DOHH2 (cell line): Measurements from ENCODE around the gene BMS1.

Experiments
- EZH2phosphoT487 ChIP-seq: fragments of 200-600 bp; sonication (generic); IDR thresholded peaks from 2 replicates; pipeline ENCODE4 v1.6.1; 2017; ENCODE audit warnings: borderline replicate concordance, mild to moderate bottlenecking, antibody characterized with exemption, low read length, moderate library complexity, mixed read lengths
- TF ChIP-seq, protein P1 (sequence below): fragments of 200-600 bp; sonication (generic); IDR thresholded peaks from one replicate; pipeline ENCODE4 v1.5.1; 2014; ENCODE audit warnings: antibody characterized with exemption, mild to moderate bottlenecking, low read depth, low read length; ENCODE audit not compliant: poor library complexity, severe bottlenecking

DNA sequence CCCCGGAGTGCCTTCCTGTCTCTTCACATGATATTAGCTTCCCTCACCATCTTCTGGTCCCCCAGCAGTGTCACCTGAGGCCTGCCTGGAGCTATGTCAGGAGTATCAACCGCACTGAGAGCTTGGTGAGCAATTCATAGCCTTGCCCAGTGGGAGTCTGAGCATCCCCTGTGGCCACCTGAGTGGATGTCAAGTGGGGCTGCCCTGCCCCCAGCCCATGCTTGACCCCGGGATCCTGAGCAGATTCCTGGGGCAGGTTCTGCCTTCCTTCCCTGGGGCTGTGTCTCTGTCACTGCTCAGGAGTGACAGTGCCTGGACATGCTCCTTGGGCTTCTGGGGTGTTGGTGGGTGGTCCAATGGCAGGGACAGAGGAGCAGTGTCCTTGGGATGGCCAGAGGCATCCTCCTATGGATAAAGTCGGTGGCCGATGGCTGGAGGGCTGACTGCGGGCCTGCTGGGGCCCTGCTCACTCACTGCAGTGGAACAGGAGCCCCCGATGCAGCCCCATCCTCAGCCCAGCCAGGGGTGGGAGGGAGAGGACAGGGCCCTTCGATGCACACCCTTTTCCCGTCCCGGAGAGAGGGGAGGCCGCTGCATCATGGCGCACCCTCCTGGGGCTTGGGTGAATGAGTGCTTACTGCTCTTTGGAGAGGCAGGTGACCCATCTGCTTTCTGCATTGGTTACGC lies 95.7 kb downstream of the BMS1 start:
- TF ChIP-seq, protein P1, sequence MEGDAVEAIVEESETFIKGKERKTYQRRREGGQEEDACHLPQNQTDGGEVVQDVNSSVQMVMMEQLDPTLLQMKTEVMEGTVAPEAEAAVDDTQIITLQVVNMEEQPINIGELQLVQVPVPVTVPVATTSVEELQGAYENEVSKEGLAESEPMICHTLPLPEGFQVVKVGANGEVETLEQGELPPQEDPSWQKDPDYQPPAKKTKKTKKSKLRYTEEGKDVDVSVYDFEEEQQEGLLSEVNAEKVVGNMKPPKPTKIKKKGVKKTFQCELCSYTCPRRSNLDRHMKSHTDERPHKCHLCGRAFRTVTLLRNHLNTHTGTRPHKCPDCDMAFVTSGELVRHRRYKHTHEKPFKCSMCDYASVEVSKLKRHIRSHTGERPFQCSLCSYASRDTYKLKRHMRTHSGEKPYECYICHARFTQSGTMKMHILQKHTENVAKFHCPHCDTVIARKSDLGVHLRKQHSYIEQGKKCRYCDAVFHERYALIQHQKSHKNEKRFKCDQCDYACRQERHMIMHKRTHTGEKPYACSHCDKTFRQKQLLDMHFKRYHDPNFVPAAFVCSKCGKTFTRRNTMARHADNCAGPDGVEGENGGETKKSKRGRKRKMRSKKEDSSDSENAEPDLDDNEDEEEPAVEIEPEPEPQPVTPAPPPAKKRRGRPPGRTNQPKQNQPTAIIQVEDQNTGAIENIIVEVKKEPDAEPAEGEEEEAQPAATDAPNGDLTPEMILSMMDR: no peak
- no peak for TF ChIP-seq EZH2phosphoT487
